ENCODE measurements around the gene ASB16.

The ASB16 gene

DNA sequence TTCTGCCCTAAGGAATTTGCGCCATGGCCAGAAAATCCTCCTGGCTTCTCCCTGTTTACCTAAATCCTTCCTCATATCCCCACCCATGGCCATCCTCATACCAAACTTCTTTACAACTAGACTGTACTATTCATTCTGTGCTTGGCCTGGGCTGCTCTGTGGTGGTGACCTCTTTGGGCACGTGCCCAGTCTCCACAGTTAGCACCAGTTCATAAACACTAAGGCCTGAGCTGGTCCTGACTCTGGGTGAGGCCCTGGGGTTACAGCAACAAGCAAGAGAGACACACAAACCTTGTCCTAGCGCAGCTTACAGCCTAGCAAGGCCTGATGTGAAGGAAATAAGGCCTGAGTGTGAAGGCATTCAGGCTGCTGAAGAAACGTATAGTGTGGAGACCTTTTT is 32.3 kb downstream of the ASB16 start:
- CTCF ChIA-PET = no interaction called here
- DNase-seq (ENCODE audit: low spot score) = no peak
- TF ChIP-seq, protein P1, sequence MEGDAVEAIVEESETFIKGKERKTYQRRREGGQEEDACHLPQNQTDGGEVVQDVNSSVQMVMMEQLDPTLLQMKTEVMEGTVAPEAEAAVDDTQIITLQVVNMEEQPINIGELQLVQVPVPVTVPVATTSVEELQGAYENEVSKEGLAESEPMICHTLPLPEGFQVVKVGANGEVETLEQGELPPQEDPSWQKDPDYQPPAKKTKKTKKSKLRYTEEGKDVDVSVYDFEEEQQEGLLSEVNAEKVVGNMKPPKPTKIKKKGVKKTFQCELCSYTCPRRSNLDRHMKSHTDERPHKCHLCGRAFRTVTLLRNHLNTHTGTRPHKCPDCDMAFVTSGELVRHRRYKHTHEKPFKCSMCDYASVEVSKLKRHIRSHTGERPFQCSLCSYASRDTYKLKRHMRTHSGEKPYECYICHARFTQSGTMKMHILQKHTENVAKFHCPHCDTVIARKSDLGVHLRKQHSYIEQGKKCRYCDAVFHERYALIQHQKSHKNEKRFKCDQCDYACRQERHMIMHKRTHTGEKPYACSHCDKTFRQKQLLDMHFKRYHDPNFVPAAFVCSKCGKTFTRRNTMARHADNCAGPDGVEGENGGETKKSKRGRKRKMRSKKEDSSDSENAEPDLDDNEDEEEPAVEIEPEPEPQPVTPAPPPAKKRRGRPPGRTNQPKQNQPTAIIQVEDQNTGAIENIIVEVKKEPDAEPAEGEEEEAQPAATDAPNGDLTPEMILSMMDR (conservative IDR thresholded peaks at IDR 0.05; ENCODE audit: low read depth) = no peak
- peak overlapping the region; percentile 40 for H3K27ac ChIP-seq
- POLR2A ChIA-PET (ENCODE audit: low non-redundant PET) = no interaction called here

DNA sequence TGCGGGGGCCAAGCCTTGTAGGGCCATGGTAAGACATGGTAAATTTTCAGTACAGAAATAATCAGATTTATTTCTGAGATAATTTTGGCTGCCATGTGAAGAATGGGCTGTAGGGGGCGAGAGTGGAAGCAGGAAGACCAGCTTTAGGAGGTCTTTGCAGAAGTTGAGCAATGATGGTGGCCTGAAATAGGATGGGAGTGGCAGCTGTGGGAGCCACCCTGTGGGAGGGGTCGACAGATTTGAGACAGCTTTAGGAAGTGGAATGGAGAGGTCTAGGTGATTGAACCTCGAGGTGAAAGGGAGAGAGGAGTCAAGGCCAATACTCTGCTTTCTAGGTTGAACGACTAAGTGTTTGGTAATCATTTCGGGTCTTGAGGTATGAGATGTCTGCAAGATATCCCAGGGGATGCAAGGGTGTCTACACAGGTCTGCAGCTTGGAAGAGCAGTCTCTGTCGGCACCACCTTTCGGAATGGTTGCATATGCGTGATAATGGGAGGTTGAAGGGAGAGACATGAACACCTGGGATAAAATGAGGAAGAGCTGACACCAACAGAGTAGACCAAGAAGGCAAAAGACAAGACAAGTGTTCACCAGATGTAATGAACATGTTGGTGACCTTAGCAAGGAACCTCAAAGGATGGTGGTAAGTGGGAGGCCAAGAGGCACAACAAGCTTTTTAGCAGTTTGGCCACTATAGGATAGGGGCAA is 33.4 kb downstream of the ASB16 start:
- peak overlapping the region; percentile 74 for H3K27ac ChIP-seq
- TF ChIP-seq, protein P1 (conservative IDR thresholded peaks at IDR 0.05; ENCODE audit: low read depth) = peak; percentile 44
- DNase-seq (ENCODE audit: low spot score) = no peak
- POLR2A ChIA-PET (ENCODE audit: low non-redundant PET) = interaction anchor here (1.3 kb wide), 1 partner anchor 17 kb away, joined by 4 read pairs; the partner anchor contains the start of gene TMUB2
- CTCF ChIA-PET = interaction anchor here (0.6 to 0.7 kb wide), 2 partner anchors 15 to 315 kb away, joined by 5 read pairs; no protein-coding TSS in a partner anchor

DNA sequence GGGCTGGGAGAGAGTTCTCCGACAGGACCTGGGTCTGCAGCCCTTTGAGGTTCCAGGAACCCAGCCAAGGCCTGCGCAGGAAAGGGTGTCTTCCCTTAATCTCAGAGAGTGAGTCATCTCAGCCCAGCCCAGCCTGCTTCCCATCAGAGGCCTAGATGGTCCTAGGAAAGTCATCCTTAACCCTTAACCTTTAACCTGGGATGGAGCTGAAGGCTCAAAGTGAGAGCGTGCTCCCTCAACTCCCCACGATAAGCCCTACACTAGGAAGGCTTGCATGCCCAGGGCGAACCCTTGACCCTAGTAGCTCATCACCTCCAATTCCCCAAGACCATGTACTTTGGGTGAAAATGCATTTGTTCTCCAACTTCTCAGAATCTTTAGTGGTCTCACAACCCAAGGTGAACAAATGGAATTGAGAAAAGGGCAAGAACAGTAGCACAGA is 34.0 kb downstream of the ASB16 start:
- CTCF ChIA-PET = interaction anchor here (0.7 kb wide), 1 partner anchor 16 kb away, joined by 5 read pairs; no protein-coding TSS in a partner anchor
- POLR2A ChIA-PET (ENCODE audit: low non-redundant PET) = interaction anchor here (1.3 kb wide), 1 partner anchor 18 kb away, joined by 4 read pairs; the partner anchor contains the start of gene TMUB2
- DNase-seq (ENCODE audit: low spot score) = peak; percentile 57
- H3K27ac ChIP-seq = peak overlapping the region; percentile 74
- TF ChIP-seq, protein P1 (conservative IDR thresholded peaks at IDR 0.05; ENCODE audit: low read depth) = no peak

DNA sequence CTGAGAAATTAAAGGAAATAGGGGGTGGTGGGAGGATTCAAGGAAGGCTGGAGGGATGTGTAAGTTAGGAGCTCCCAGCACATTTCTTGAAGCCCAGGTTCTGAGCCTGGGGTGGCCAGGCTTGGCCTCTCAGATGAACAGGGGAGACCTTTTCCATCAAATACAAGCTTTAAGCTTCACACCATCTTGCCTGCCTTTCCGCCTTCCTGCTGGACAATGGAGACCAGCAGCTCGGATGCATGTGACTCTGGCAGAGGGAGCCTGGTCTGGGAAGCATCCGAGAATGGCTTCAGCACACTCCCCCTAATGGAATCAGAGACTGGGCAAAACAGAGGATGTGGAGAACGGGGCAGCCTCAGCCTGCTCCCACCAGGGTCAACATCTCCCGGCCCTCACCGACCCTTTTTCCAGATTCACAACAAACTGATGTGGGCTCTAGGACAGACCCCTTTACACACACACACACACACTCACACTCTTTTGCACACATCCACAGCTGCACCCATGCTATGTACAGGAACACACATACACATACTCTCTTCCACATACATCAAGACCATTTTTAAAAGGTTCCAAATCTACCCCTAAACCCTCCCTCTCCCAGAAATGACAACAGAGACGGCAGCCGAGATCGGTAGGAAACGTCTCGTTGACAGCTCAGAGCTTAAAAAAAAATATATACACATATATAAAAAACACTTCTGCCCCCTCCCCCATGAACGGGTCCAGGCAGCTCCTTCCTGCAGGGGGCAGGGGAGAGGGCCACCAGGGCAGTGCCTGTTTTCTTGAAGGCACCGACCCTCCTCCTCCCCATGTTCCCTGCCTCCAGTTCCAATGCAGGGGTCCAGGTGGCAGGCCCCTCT is 35.7 kb downstream of the ASB16 start:
- CTCF ChIA-PET = interaction anchor here (0.6 to 1.2 kb wide), 4 partner anchors 10 to 145 kb away, joined by 3 to 4 read pairs (median 3); no protein-coding TSS in a partner anchor
- H3K27ac ChIP-seq = peak overlapping the region; percentile 79
- no peak for DNase-seq (ENCODE audit: low spot score)
- TF ChIP-seq, protein P1 (conservative IDR thresholded peaks at IDR 0.05; ENCODE audit: low read depth) = no peak
- POLR2A ChIA-PET (ENCODE audit: low non-redundant PET) = interaction anchor here (0.6 kb wide), 1 partner anchor 109 kb away, joined by 3 read pairs; no protein-coding TSS in a partner anchor

DNA sequence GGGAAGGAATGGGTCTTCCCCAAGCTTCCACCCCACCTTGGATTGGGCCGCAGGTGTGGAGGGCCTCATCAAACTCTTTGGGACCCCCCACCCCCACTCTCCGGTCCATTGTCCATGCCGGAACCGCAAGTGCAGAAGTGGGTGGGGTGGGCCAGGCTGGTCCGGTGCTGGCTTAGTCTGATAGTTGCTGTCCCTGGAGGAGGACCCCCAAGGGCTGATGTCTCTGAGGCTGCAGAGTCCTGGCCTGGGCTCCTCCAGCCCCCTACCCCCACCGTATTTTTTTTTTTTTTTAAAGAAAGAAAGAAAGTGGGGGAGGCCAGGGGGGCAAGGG is 36.3 kb downstream of the ASB16 start:
- no peak for DNase-seq (ENCODE audit: low spot score)
- peak overlapping the region; percentile 79 for H3K27ac ChIP-seq
- CTCF ChIA-PET = interaction anchor here (0.7 kb wide), 1 partner anchor 145 kb away, joined by 3 read pairs; no protein-coding TSS in a partner anchor
- TF ChIP-seq, protein P1 (conservative IDR thresholded peaks at IDR 0.05; ENCODE audit: low read depth) = no peak
- POLR2A ChIA-PET (ENCODE audit: low non-redundant PET) = no interaction called here

DNA sequence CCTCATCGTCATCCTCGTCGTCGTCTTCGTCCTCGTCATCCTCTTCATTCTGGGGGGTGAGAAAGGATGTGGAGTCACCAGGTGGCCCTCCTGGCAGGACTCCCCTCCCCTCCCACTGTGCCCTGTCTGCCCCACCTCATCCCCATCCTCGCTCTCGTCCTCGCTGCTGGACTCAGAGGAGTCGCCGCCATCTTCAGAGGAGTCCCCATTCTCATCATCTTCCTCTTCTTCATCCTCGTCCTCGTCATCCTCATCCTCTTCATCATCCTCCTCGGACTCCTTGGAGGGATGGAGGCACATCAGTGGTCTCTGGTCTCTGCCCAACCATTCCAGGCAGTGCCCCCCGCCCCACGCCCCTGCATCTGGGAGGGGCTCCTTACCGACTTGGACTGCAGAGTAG is 36.8 kb downstream of the ASB16 start:
- ChIA-PET POLR2A (ENCODE audit: low non-redundant PET) (no interaction called here), CTCF (no interaction called here)
- TF ChIP-seq, protein P1 (conservative IDR thresholded peaks at IDR 0.05; ENCODE audit: low read depth) = no peak
- H3K27ac ChIP-seq = peak overlapping the region; percentile 79
- no peak for DNase-seq (ENCODE audit: low spot score)
